Measurements from ENCODE around the gene ZDHHC12. TPM values are rescaled to one million over a fixed set of nuclear protein-coding genes. Genes with fewer than 3 reads are reported as not detected.

Gene ZDHHC12
- total and polyA plus RNA-seq, 2 of the 13 experiments (the other 11 are each of a cell fraction or from before 2014, with no cell fraction given), result 25.4 to 28.0 TPM

- TF ChIP-seq CREB1 (IDR thresholded peaks at IDR 0.05) (no peak), CREB1 (CRISPR knock-in tag; IDR thresholded peaks at IDR 0.05) (peak; percentile 45; the same call in 1 of the 2 replicates), ZSCAN29 (CRISPR knock-in tag; conservative IDR thresholded peaks at IDR 0.05) (no peak), NR3C1 (CRISPR knock-in tag; IDR thresholded peaks at IDR 0.05) (no peak), POLR2A (IDR thresholded peaks at IDR 0.05; ENCODE audit: insufficient read depth in 1 of 2, low read depth in 2 of 2, low read length in 2 of 2) (no peak), RXRB (CRISPR knock-in tag; IDR thresholded peaks at IDR 0.05; ENCODE audit: borderline replicate concordance) (peak; percentile 58; the same call in 1 of the 2 replicates), PPARG (CRISPR knock-in tag; conservative IDR thresholded peaks at IDR 0.05) (peak; percentile 45; the same call in 1 of the 2 replicates), TEAD3 (CRISPR knock-in tag; optimal IDR thresholded peaks at IDR 0.05; ENCODE audit: borderline replicate concordance) (peak; percentile 43), GATAD1 (CRISPR knock-in tag; IDR thresholded peaks at IDR 0.05) (peak; percentile 72), KDM4B (CRISPR knock-in tag; IDR thresholded peaks at IDR 0.05) (peak; percentile 46; the same call in 1 of the 2 replicates), LCORL (IDR thresholded peaks at IDR 0.05) (no peak), LCORL (CRISPR knock-in tag; IDR thresholded peaks at IDR 0.05) (peak; percentile 61), NRL (CRISPR knock-in tag; IDR thresholded peaks at IDR 0.05; ENCODE audit: borderline replicate concordance) (0 out of 2 replicates have a peak, but pooled peaks have one; percentile 40), KAT8 (CRISPR knock-in tag; IDR thresholded peaks at IDR 0.05) (peak; percentile 89), ZNF329 (CRISPR knock-in tag; IDR thresholded peaks at IDR 0.05; ENCODE audit: low read depth) (no peak), DMAP1 (CRISPR knock-in tag; IDR thresholded peaks at IDR 0.05) (0 out of 2 replicates have a peak, but pooled peaks have one; percentile 31), PAXIP1 (CRISPR knock-in tag; conservative IDR thresholded peaks at IDR 0.05) (no peak), SALL1 (CRISPR knock-in tag; IDR thresholded peaks at IDR 0.05) (peak; percentile 67), RFX5 (IDR thresholded peaks at IDR 0.05; ENCODE audit: low read depth, low read length) (no peak), ZNF790 (CRISPR knock-in tag; IDR thresholded peaks at IDR 0.05; ENCODE audit: borderline replicate concordance) (no peak), HMGXB3 (CRISPR knock-in tag; IDR thresholded peaks at IDR 0.05; ENCODE audit: borderline replicate concordance) (peak; percentile 59; the same call in 1 of the 2 replicates), ZNF761 (CRISPR knock-in tag; conservative IDR thresholded peaks at IDR 0.05) (0 out of 2 replicates have a peak, but pooled peaks have one; percentile 24), ZNF768 (CRISPR knock-in tag; IDR thresholded peaks at IDR 0.05) (0 out of 2 replicates have a peak, but pooled peaks have one; percentile 25)
Measured at GRCh38 chr9:128733256-128733655, 9.3 kb upstream of the ZDHHC12 start (continued).

Data from HepG2 (cell line).